WTC11 (cell line): ENCODE results near the gene ZFHX2.

Experiments
- FOXJ3 ChIP-seq: sonication (generic); formaldehyde crosslinking; IDR thresholded peaks from 2 replicates; pipeline ENCODE4 v1.9.0; 2021; ENCODE audit warnings: missing genetic modification reagents, mild to moderate bottlenecking, borderline replicate concordance
- FOXK1 ChIP-seq: sonication (generic); formaldehyde crosslinking; IDR thresholded peaks from 2 replicates; pipeline ENCODE4 v1.8.0; 2022; ENCODE audit warnings: mild to moderate bottlenecking, moderate library complexity, missing genetic modification reagents
- KAT7 ChIP-seq: sonication (generic); formaldehyde crosslinking; IDR thresholded peaks from 2 replicates; pipeline ENCODE4 v1.8.1; 2023; ENCODE audit warnings: missing genetic modification reagents, mild to moderate bottlenecking, borderline replicate concordance
- NR1H2 ChIP-seq: sonication (generic); formaldehyde crosslinking; IDR thresholded peaks from 2 replicates; pipeline ENCODE4 v1.9.0; 2021; ENCODE audit warnings: mild to moderate bottlenecking, moderate library complexity, missing genetic modification reagents
- NR2C2 ChIP-seq: sonication (generic); formaldehyde crosslinking; IDR thresholded peaks from 2 replicates; pipeline ENCODE4 v1.8.0; 2022; ENCODE audit warnings: mild to moderate bottlenecking, missing genetic modification reagents
- NR3C1 ChIP-seq: sonication (generic); formaldehyde crosslinking; conservative IDR thresholded peaks from 2 replicates; pipeline ENCODE4 v1.8.1; 2023; ENCODE audit warnings: low read depth, mild to moderate bottlenecking, missing genetic modification reagents
- ZNF317 ChIP-seq: sonication (generic); formaldehyde crosslinking; IDR thresholded peaks from 2 replicates; pipeline ENCODE4 v1.8.1; 2023; ENCODE audit warnings: low read depth, mild to moderate bottlenecking, moderate library complexity, missing genetic modification reagents, borderline replicate concordance
- TF ChIP-seq, protein P1 (sequence below): sonication (generic); formaldehyde crosslinking; IDR thresholded peaks from 2 replicates; pipeline ENCODE4 v1.8.1; 2023; ENCODE audit warnings: mild to moderate bottlenecking, missing genetic modification reagents, borderline replicate concordance
- TF ChIP-seq, protein P2 (sequence below): sonication (generic); formaldehyde crosslinking; IDR thresholded peaks from 2 replicates; pipeline ENCODE4 v1.8.1; 2023; ENCODE audit warnings: mild to moderate bottlenecking, missing genetic modification reagents
- TF ChIP-seq, protein P3 (sequence below): fragments of 200-600 bp; IDR thresholded peaks from 2 replicates; pipeline ENCODE4 v1.8.0; 2022; ENCODE audit warnings: antibody characterized with exemption
- TF ChIP-seq, protein P4 (sequence below): sonication (generic); formaldehyde crosslinking; IDR thresholded peaks from 2 replicates; pipeline ENCODE4 v1.8.0; 2022; ENCODE audit warnings: mild to moderate bottlenecking, missing genetic modification reagents
- TF ChIP-seq, protein P5 (sequence below): sonication (generic); formaldehyde crosslinking; IDR thresholded peaks from 2 replicates; pipeline ENCODE4 v1.8.1; 2022; ENCODE audit warnings: low read depth, missing genetic modification reagents, borderline replicate concordance
- TF ChIP-seq, protein P6 (sequence below): sonication (generic); formaldehyde crosslinking; IDR thresholded peaks from 2 replicates; pipeline ENCODE4 v1.8.1; 2022; ENCODE audit warnings: missing genetic modification reagents, borderline replicate concordance
- TF ChIP-seq, protein P7 (sequence below): fragments of 250-450 bp; sonication (Bioruptor Pico); IDR thresholded peaks from 2 replicates; pipeline ENCODE4 v2.1.2; 2022; ENCODE audit warnings: mild to moderate bottlenecking, moderate library complexity

DNA sequence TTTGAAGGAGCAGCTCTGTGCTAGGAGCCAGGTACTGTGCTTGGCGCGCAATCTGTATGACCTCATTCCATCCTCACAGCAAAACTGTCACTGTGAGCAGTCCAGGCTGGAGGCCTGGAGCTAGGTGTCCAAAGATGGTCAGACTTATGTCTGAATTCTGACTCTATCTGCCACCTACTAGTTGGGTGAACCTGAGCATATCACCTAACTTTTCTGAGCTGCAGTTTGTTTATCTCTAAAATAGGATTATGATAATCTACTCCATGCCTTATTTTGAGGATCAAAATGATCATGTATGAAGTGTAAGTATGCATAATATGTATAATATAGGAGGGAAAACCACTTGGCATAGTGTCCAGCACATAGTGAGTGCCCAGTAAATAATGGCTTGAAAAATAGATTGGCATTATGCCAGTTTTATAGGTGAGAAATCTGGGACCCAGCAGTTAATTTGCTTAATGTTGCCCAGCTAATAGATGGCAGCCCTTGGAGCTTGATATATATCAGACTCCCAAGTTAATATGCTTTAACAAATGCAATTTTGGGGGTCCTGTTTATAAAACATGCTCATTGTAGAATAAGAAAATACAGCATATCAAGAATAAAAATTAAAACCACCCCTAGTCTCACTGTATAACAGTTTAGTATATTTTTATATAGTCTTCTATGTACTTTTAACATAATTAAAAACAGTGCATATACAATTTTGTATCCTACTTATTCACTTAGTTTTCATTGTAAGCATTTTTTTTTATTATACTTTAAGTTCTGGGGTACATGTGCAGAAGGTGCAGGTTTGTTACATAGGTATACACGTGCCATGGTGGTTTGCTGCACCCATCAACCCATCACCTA is 31.6 kb upstream of the ZFHX2 start:
- TF ChIP-seq, protein P1, sequence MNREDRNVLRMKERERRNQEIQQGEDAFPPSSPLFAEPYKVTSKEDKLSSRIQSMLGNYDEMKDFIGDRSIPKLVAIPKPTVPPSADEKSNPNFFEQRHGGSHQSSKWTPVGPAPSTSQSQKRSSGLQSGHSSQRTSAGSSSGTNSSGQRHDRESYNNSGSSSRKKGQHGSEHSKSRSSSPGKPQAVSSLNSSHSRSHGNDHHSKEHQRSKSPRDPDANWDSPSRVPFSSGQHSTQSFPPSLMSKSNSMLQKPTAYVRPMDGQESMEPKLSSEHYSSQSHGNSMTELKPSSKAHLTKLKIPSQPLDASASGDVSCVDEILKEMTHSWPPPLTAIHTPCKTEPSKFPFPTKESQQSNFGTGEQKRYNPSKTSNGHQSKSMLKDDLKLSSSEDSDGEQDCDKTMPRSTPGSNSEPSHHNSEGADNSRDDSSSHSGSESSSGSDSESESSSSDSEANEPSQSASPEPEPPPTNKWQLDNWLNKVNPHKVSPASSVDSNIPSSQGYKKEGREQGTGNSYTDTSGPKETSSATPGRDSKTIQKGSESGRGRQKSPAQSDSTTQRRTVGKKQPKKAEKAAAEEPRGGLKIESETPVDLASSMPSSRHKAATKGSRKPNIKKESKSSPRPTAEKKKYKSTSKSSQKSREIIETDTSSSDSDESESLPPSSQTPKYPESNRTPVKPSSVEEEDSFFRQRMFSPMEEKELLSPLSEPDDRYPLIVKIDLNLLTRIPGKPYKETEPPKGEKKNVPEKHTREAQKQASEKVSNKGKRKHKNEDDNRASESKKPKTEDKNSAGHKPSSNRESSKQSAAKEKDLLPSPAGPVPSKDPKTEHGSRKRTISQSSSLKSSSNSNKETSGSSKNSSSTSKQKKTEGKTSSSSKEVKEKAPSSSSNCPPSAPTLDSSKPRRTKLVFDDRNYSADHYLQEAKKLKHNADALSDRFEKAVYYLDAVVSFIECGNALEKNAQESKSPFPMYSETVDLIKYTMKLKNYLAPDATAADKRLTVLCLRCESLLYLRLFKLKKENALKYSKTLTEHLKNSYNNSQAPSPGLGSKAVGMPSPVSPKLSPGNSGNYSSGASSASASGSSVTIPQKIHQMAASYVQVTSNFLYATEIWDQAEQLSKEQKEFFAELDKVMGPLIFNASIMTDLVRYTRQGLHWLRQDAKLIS (CRISPR knock-in tag): no peak
- TF ChIP-seq, protein P2, sequence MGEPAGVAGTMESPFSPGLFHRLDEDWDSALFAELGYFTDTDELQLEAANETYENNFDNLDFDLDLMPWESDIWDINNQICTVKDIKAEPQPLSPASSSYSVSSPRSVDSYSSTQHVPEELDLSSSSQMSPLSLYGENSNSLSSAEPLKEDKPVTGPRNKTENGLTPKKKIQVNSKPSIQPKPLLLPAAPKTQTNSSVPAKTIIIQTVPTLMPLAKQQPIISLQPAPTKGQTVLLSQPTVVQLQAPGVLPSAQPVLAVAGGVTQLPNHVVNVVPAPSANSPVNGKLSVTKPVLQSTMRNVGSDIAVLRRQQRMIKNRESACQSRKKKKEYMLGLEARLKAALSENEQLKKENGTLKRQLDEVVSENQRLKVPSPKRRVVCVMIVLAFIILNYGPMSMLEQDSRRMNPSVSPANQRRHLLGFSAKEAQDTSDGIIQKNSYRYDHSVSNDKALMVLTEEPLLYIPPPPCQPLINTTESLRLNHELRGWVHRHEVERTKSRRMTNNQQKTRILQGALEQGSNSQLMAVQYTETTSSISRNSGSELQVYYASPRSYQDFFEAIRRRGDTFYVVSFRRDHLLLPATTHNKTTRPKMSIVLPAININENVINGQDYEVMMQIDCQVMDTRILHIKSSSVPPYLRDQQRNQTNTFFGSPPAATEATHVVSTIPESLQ (CRISPR knock-in tag): no peak
- TF ChIP-seq FOXK1 (CRISPR knock-in tag): no peak
- TF ChIP-seq NR2C2 (CRISPR knock-in tag): no peak
- TF ChIP-seq, protein P3, sequence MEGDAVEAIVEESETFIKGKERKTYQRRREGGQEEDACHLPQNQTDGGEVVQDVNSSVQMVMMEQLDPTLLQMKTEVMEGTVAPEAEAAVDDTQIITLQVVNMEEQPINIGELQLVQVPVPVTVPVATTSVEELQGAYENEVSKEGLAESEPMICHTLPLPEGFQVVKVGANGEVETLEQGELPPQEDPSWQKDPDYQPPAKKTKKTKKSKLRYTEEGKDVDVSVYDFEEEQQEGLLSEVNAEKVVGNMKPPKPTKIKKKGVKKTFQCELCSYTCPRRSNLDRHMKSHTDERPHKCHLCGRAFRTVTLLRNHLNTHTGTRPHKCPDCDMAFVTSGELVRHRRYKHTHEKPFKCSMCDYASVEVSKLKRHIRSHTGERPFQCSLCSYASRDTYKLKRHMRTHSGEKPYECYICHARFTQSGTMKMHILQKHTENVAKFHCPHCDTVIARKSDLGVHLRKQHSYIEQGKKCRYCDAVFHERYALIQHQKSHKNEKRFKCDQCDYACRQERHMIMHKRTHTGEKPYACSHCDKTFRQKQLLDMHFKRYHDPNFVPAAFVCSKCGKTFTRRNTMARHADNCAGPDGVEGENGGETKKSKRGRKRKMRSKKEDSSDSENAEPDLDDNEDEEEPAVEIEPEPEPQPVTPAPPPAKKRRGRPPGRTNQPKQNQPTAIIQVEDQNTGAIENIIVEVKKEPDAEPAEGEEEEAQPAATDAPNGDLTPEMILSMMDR: no peak
- TF ChIP-seq, protein P4, sequence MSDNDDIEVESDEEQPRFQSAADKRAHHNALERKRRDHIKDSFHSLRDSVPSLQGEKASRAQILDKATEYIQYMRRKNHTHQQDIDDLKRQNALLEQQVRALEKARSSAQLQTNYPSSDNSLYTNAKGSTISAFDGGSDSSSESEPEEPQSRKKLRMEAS (CRISPR knock-in tag): no peak
- no peak for TF ChIP-seq NR1H2 (CRISPR knock-in tag)
- TF ChIP-seq, protein P5, sequence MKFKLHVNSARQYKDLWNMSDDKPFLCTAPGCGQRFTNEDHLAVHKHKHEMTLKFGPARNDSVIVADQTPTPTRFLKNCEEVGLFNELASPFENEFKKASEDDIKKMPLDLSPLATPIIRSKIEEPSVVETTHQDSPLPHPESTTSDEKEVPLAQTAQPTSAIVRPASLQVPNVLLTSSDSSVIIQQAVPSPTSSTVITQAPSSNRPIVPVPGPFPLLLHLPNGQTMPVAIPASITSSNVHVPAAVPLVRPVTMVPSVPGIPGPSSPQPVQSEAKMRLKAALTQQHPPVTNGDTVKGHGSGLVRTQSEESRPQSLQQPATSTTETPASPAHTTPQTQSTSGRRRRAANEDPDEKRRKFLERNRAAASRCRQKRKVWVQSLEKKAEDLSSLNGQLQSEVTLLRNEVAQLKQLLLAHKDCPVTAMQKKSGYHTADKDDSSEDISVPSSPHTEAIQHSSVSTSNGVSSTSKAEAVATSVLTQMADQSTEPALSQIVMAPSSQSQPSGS (CRISPR knock-in tag): no peak
- TF ChIP-seq ZNF317 (CRISPR knock-in tag): no peak
- TF ChIP-seq, protein P6, sequence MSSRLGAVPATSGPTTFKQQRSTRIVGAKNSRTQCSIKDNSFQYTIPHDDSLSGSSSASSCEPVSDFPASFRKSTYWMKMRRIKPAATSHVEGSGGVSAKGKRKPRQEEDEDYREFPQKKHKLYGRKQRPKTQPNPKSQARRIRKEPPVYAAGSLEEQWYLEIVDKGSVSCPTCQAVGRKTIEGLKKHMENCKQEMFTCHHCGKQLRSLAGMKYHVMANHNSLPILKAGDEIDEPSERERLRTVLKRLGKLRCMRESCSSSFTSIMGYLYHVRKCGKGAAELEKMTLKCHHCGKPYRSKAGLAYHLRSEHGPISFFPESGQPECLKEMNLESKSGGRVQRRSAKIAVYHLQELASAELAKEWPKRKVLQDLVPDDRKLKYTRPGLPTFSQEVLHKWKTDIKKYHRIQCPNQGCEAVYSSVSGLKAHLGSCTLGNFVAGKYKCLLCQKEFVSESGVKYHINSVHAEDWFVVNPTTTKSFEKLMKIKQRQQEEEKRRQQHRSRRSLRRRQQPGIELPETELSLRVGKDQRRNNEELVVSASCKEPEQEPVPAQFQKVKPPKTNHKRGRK: no peak
- TF ChIP-seq KAT7 (CRISPR knock-in tag): no peak
- TF ChIP-seq, protein P7, sequence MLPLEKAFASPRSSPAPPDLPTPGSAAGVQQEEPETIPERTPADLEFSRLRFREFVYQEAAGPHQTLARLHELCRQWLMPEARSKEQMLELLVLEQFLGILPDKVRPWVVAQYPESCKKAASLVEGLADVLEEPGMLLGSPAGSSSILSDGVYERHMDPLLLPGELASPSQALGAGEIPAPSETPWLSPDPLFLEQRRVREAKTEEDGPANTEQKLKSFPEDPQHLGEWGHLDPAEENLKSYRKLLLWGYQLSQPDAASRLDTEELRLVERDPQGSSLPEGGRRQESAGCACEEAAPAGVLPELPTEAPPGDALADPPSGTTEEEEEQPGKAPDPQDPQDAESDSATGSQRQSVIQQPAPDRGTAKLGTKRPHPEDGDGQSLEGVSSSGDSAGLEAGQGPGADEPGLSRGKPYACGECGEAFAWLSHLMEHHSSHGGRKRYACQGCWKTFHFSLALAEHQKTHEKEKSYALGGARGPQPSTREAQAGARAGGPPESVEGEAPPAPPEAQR (CRISPR knock-in tag): no peak
- TF ChIP-seq NR3C1: no peak
- no peak for TF ChIP-seq FOXJ3 (CRISPR knock-in tag)
